Mucosa of rectum (tissue), 2 donors: ENCODE measurements around the gene DOCK8.

Source experiments
- H3K27ac ChIP-seq, 2 donors: one replicate each; pipeline ENCODE4 v1.7.0; 2013; ENCODE audit warnings: inconsistent platforms in 2 of 2, low read depth in 2 of 2, low read length in 2 of 2
- H3K27me3 ChIP-seq, 2 donors: one replicate each; pipeline ENCODE4 v1.7.0; 2013; ENCODE audit warnings: low read length in 2 of 2; ENCODE audit not compliant: control insufficient read depth in 2 of 2, insufficient read depth in 2 of 2
- H3K36me3 ChIP-seq, 2 donors: one replicate each; pipeline ENCODE4 v1.7.0; 2013; ENCODE audit warnings: low read length in 2 of 2; ENCODE audit not compliant: control insufficient read depth in 2 of 2, insufficient read depth in 2 of 2
- H3K4me1 ChIP-seq, 2 donors: one replicate each; pipeline ENCODE4 v1.7.0; 2013; ENCODE audit warnings: low read length in 2 of 2, mild to moderate bottlenecking in 1 of 2; ENCODE audit not compliant: control insufficient read depth in 2 of 2, insufficient read depth in 2 of 2
- H3K4me3 ChIP-seq, 2 donors: one replicate each; pipeline ENCODE4 v1.7.0; 2013; ENCODE audit warnings: low read length in 2 of 2
- H3K9ac ChIP-seq, 2 donors: one replicate each; pipeline ENCODE4 v1.7.0; 2013; ENCODE audit warnings: low read length in 2 of 2, low read depth in 1 of 2, mild to moderate bottlenecking in 1 of 2
- H3K9me3 ChIP-seq, 2 donors: one replicate each; pipeline ENCODE4 v1.7.0; 2013; ENCODE audit warnings: low read length in 2 of 2; ENCODE audit not compliant: control insufficient read depth in 2 of 2
- donor health status: healthy.
- donor health status: Normal muscosa, but diverticular disease.

The DOCK8 gene

DNA sequence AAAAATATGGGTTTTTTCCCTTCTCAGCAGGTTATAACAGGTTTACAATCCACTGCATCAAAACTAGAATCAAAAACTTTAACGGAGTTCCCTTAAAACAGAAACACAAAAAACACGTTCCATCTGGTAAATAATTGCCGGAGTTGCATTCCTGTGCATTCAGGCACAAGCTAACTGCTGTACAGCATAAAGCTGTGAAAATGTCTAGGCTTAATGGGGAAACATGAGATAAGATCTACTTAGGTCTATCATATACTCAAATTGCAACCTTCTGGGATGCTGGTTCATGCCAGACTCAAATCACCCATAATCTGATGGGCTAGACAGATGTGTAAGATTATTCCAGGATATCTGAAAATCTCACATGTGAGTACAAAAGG, 265.3 kb downstream of the DOCK8 start:
- H3K27ac ChIP-seq = no peak overlapping the region

DNA sequence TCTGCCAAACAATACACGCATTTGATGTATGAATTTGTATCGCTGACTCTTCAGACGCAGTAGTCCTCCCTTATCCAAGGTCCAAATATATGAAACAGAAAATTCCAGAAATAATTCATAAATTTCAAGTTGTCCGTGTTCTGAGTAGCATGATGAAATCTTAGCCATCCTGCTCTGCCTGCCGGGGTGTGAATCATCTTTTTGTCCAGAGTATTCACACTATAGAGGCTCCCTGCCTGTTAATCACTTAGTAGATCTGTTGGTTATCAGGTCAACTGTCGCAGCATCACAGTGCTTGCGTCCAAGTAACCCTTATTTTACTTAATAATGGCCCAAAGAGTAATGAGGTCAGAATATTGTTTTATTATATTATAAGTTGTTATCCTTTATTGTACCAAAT, 268.1 kb downstream of the DOCK8 start:
- Histone ChIP-seq H3K9ac (no peak overlapping the region), H3K9me3 (no peaks in the 10 kb centered on the region), H3K27ac (no peak overlapping the region), H3K4me3 (no peak overlapping the region), H3K4me1 (no peaks in the 10 kb centered on the region), H3K27me3 (no peaks in the 10 kb centered on the region), H3K36me3 (no peaks in the 10 kb centered on the region)

More for the DNA sequence above, 265.3 kb downstream of the DOCK8 start:
- Histone ChIP-seq H3K4me3 (no peak overlapping the region), H3K36me3 (no peaks in the 10 kb centered on the region), H3K4me1 (no peaks in the 10 kb centered on the region), H3K27me3 (no peaks in the 10 kb centered on the region), H3K9me3 (no peaks in the 10 kb centered on the region), H3K9ac (no peak overlapping the region)

DNA sequence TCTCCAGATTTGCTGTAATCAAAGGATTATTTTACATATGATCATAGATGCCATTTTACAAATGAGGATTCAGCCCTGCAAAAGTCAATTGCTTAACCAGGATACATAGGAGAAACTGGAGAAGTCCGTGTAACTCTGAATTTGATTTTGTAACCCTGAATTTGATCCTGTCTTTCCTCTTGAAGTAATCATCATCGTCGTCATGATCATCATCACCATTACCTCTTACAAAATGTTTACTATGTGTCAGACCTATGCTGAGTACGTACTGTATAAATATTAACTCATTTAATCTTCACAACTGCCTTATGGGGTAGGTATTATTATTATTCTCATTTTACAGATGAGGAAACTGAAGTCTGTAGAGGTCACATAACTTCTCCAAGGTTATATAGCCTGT, 271.5 kb downstream of the DOCK8 start:
- no peak overlapping the region for H3K4me3 ChIP-seq
- peaks cover 4 to 5% of the 10 kb centered on the region in 2 donors for H3K4me1 ChIP-seq
- H3K36me3 ChIP-seq = no peaks in the 10 kb centered on the region
- H3K9ac ChIP-seq = no peak overlapping the region
- H3K27ac ChIP-seq = no peak overlapping the region
- no peaks in the 10 kb centered on the region for H3K9me3 ChIP-seq
- H3K27me3 ChIP-seq = no peaks in the 10 kb centered on the region

DNA sequence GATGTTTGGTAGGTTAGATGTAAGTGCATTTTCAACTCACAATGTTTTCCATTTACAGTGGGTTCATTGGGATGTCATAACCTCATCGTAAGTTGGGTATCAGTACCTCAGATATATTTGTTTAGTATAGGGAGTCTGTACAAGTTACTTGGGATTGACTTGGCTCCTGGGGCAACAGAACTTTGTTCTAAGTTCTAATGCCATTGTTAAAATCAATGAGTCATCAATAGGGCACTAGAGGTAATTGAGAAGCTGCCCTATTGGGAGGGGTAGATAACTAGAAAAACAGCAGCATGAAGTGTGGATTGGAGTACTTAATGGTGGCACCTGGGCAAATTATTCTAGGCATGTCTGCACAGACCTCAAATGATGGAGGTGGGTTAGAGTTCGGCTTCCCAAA, 272.8 kb downstream of the DOCK8 start:
- peaks cover 4 to 5% of the 10 kb centered on the region in 2 donors for H3K4me1 ChIP-seq
- no peak overlapping the region for H3K9ac ChIP-seq
- no peaks in the 10 kb centered on the region for H3K27me3 ChIP-seq
- H3K4me3 ChIP-seq = no peak overlapping the region
- no peaks in the 10 kb centered on the region for H3K9me3 ChIP-seq
- H3K36me3 ChIP-seq = no peaks in the 10 kb centered on the region
- H3K27ac ChIP-seq = no peak overlapping the region

DNA sequence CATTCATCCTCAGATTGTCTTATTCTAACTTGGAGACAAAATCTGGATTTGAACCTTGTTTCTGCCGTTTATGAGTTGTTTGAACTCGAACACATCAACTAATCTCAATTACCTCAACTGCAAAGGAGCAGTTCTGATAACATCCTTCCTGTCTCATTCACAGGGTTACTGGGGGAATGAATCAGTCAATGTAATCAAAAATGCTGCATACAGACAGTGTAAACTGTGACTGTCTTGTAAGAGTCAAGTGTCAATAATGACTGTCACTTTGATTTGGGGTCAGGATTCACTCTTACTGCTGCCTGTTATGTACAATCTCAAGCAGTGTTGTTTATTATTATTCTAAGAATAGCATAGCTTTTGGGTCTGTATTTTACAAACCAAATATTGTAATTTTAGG, 273.8 kb downstream of the DOCK8 start:
- Histone ChIP-seq H3K36me3 (no peaks in the 10 kb centered on the region), H3K4me1 (peaks cover 4 to 5% of the 10 kb centered on the region in 2 donors), H3K4me3 (no peak overlapping the region), H3K9me3 (no peaks in the 10 kb centered on the region), H3K27ac (no peak overlapping the region), H3K27me3 (no peaks in the 10 kb centered on the region), H3K9ac (no peak overlapping the region)

DNA sequence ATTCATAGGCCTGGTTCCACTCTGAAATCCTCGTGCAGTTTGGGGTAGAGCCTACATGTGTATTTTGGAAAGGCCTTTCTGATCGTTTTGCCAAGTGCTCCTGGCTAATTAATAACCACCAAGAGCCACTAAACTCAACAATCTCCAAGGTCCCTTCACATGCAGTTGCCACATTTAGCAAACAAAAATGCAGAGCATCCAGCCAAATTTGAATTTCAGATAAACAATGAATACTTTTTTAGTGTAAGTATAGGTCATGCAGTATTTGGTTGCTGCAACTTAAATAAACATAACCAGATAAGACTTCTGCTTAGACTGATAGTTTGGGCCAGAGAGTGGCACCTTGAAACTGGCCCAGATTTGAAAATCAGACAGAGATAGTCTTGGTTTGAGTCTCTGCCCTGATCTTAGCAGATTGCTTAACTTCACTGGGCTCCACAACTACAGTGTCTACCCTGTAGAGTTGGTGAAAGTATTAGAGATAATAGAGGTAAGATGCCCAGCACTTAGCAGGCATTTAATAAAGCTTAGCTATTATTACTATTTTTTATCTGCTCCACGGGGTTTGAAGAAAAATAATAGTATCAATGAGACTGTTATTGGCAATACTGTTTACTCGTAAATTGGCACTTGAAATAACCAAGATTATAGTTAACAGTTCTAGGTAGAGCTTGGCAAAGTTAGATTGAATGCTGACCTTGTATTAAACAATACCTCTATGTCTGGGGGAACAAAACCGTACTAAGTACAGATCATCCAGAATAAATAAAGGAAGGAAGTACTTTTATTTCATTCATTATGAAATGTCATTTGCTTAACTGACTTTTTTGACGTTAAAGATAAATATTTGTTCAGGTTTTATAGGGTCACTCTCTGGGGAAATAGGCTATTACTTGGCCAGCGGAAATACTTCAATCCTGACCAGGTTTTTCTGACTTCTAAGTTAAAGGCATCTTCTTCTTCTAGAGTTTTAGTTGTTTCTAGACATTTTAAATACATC, 274.8 kb downstream of the DOCK8 start:
- Histone ChIP-seq H3K36me3 (no peaks in the 10 kb centered on the region), H3K4me3 (no peak overlapping the region), H3K27me3 (no peaks in the 10 kb centered on the region), H3K9me3 (no peaks in the 10 kb centered on the region), H3K4me1 (peaks cover 4 to 8% of the 10 kb centered on the region in 2 donors), H3K9ac (no peak overlapping the region), H3K27ac (no peak overlapping the region)

DNA sequence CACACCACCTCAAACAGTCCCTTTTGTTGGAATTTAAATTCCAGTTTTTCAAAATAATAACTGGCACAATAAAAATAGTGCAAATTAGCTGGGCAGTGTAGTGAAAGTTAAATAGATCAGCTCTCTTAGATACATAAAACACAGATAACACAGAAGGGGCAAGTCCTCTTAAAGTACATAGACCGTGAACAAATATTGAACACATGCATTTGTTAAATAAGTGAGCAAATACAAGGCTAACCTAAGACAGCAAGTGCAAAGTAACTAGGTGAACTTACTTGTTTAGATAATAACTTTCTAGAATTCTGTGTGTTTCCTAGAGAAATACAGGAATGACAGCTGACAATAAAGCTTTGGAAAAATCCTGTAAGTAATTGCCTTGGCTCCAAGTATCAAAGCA, 280.1 kb downstream of the DOCK8 start:
- no peak overlapping the region for H3K27ac ChIP-seq
- H3K9ac ChIP-seq = no peak overlapping the region
- peaks cover 3 to 8% of the 10 kb centered on the region in 2 donors for H3K4me1 ChIP-seq
- no peaks in the 10 kb centered on the region for H3K27me3 ChIP-seq
- no peaks in the 10 kb centered on the region for H3K36me3 ChIP-seq
- H3K4me3 ChIP-seq = no peak overlapping the region
- H3K9me3 ChIP-seq = no peaks in the 10 kb centered on the region

DNA sequence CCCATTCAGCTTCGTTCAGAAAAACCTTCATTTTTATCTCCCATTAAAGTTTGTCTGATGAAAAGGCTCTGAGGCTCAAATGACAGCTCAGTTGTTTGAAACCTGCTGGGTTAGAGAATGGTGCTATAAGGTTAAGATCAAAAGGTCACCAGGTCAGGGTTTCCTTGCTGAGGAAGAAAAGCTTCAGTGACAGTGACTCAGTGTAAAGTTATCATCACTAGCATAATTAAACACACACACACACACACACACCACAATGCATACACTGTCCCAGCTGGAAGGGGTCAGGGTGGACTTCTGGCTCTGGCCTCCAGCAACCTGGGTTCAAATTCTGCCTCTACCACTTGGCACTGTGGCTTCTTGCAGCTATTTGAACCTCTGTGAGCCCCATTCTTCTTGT, 281.1 kb downstream of the DOCK8 start:
- H3K27ac ChIP-seq = no peak overlapping the region
- H3K4me1 ChIP-seq = peaks cover 3% of the 10 kb centered on the region in 2 donors
- H3K4me3 ChIP-seq = no peak overlapping the region
- no peaks in the 10 kb centered on the region for H3K27me3 ChIP-seq
- no peak overlapping the region for H3K9ac ChIP-seq
- no peaks in the 10 kb centered on the region for H3K9me3 ChIP-seq
- H3K36me3 ChIP-seq = no peaks in the 10 kb centered on the region

DNA sequence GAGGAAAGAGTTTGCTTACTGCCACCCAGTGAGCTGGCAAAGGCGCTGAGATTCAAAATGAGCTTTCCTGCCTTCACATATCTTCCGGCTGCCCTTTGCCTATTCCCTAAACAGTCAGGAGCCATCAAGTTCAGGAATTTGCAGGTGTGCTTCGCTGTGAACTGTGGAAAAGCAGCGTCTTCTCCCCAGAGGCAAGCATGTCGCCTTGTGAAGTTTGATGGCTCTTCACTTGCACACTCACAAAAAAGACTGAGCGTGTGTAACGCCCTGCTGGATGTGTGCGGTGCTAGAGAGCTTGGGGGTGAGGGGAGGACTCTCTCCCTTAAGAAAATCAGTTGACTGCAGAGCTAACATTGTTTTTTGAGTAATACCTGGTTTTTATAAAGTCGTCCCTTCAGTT, 288.7 kb downstream of the DOCK8 start:
- Histone ChIP-seq H3K4me1 (peaks cover 14 to 19% of the 10 kb centered on the region in 2 donors), H3K9me3 (no peaks in the 10 kb centered on the region), H3K27me3 (peaks cover 0 to 2% of the 10 kb centered on the region in 2 donors), H3K36me3 (no peaks in the 10 kb centered on the region), H3K27ac (peak overlapping the region; percentile 85 to 88), H3K4me3 (peak overlapping the region; percentile 77 to 78), H3K9ac (peak overlapping the region; percentile 73 to 85)
